Stimulated activated CD4-positive, alpha-beta T cell treated with anti-CD3 and anti-CD28 coated beads, Interleukin-1b, Interleukin-23, amount 100 ng/mL, for 48 hours (primary cell): ENCODE data around the gene LRMDA.

Source experiments
- DNase-seq: peaks from one replicate; pipeline ENCODE4 v3.0.0-alpha.2; 2020

LRMDA gene

GRCh38 chr10:76197293-76197692, 765.9 kb downstream of the LRMDA start:
- DNase-seq, result no peak

- DNase-seq, result no peak
These were observed 767.0 kb downstream of the LRMDA start for GRCh38 chr10:76198287-76199035.

- DNase-seq, result no peak
These were observed 770.5 kb downstream of the LRMDA start for GRCh38 chr10:76201962-76202361.

GRCh38 chr10:76202777-76203176, 771.4 kb downstream of the LRMDA start:
- DNase-seq, result no peak

GRCh38 chr10:76205361-76205760, 773.9 kb downstream of the LRMDA start:
- DNase-seq, result no peak

GRCh38 chr10:76206797-76207352, 775.5 kb downstream of the LRMDA start:
- no peak for DNase-seq

- DNase-seq, result no peak
These were observed 777.7 kb downstream of the LRMDA start for GRCh38 chr10:76209135-76209534.

GRCh38 chr10:76210211-76210610, 778.8 kb downstream of the LRMDA start:
- DNase-seq, result no peak

- DNase-seq, result no peak
These were observed 780.3 kb downstream of the LRMDA start for GRCh38 chr10:76211691-76212090.

GRCh38 chr10:76213876-76214275, 782.5 kb downstream of the LRMDA start:
- DNase-seq, result no peak

- no peak for DNase-seq
These were observed 786.6 kb downstream of the LRMDA start for GRCh38 chr10:76218035-76218434.

- DNase-seq, result no peak
These were observed 797.9 kb downstream of the LRMDA start for GRCh38 chr10:76229341-76229740.

- no peak for DNase-seq
These were observed 799.5 kb downstream of the LRMDA start for GRCh38 chr10:76230921-76231285.

- DNase-seq, result no peak
These were observed 800.0 kb downstream of the LRMDA start for GRCh38 chr10:76231286-76231934.

GRCh38 chr10:76234499-76235226, 803.2 kb downstream of the LRMDA start:
- DNase-seq, result no peak

GRCh38 chr10:76236356-76236755, 804.9 kb downstream of the LRMDA start:
- DNase-seq, result no peak

GRCh38 chr10:76242956-76243355, 811.5 kb downstream of the LRMDA start:
- DNase-seq, result no peak

GRCh38 chr10:76244061-76244686, 812.8 kb downstream of the LRMDA start:
- DNase-seq, result no peak

- no peak for DNase-seq
These were observed 814.6 kb downstream of the LRMDA start for GRCh38 chr10:76245951-76246495.

- DNase-seq, result no peak
These were observed 817.3 kb downstream of the LRMDA start for GRCh38 chr10:76248649-76249200.

- no peak for DNase-seq
These were observed 820.6 kb downstream of the LRMDA start for GRCh38 chr10:76251841-76252671.

GRCh38 chr10:76252733-76253132, 821.3 kb downstream of the LRMDA start:
- DNase-seq, result no peak
